Right renal pelvis (tissue), 4 donors: Measurements from ENCODE around the gene SLC4A8. TPM values are rescaled to one million over a fixed set of nuclear protein-coding genes. Genes with fewer than 3 reads are reported as not detected.

Experiments
- DNase-seq, 4 donors: peaks; one replicate each; pipeline ENCODE4 v3.0.0-alpha.2; 2013; ENCODE audit warnings: low read depth in 4 of 4, low spot score in 3 of 4, missing footprints in 1 of 4
- polyA plus RNA-seq, 4 donors: library from polyadenylated mRNA; unstranded; fragments of 120-200 nt; gene quantifications; one replicate each; pipeline ENCODE4 v1.2.1, GENCODE V29; 2013; ENCODE audit not compliant: insufficient read length in 4 of 4

SLC4A8 gene
- polyA plus RNA-seq, 4 donors, result 3.2 to 3.8 (median 3.5) TPM

- no peak for DNase-seq
These were observed 30.7 kb upstream of the SLC4A8 start for GRCh38 chr12:51393676-51394545.

GRCh38 chr12:51395283-51396230 is 29.1 kb upstream of the SLC4A8 start:
- no peak for DNase-seq

GRCh38 chr12:51397670-51398069 is 27.0 kb upstream of the SLC4A8 start:
- no peak for DNase-seq

GRCh38 chr12:51399891-51400290 is 24.7 kb upstream of the SLC4A8 start:
- DNase-seq, result no peak

DNA sequence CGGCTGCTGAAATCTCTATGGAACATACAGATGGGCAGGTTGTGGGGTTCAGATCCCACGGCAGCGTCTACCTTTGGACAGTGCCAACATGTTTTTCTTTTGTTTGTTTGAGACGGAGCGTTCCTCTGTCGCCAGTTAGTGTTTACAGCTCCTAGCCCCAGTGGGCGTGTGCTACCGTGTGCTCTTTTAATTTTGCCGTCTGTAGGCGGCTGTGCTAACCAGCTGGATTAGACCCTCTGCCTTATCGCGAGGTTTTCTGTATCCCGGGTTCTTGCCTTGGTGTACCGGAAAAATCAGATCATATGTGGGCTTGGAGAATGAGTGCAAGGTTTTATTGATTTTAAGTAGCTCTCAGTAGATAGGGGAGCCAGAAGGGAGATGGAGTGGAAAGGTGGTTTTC is 23.6 kb upstream of the SLC4A8 start:
- no peak for DNase-seq

DNA sequence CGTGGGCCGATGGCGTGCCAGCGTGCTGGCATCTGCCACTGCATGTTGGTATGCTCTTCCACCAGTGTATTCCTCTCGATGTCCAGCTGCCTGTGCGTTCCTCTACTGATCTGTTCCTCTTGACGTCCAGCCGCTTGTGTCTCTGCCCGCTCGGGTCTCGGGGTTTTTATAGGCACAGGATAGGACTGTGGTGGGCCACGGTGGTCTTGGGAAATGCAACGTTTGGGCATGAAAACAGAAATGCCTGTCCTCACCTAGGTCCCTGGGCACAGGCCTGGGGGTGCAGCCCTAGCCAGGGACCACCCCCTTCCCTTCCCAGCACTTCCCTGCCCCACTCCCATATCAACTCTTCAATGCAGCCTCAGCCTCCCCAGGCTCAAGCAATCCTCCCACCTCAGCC is 23.1 kb upstream of the SLC4A8 start:
- no peak for DNase-seq

DNA sequence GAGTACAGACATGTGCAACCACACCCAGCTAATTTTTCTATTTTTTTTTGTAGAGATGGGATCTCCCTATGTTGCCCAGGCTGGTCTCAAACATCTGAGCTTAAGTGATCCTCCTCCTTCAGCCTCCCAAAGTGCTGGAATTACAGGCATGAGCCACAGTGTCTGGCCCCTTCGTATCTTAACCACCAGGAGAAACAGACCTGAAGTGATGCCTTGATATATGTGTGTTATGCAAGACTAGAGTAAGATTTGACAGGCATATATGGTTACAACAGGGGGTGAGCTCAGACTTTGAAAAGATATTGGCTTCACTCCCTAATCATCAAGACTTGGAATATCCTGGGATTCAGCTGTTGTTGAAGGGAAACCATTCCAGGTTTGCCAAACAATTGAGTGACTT is 22.7 kb upstream of the SLC4A8 start:
- no peak for DNase-seq

GRCh38 chr12:51403159-51403558 is 21.5 kb upstream of the SLC4A8 start:
- no peak for DNase-seq

DNA sequence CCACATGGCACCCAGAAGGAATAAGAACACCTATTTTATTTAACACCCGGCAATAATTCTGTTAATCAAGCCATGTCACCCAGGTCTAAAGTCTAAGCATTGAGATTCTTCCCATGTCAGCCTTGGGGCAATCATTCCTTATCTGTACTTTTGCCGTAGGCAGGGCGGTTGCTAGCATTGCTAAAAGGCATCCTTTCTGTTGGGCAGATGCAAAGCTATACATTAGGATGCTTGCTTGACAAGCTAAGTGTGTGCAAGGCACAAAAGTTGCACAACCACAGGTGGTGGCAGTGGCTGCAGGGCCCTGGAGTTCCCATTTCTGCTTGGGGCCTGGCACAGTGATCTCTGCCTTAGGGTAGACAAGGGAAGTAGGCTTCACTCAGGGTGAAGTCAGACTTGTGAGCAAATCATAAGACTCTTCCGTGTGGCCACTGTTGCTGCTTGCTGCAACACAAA is 20.9 kb upstream of the SLC4A8 start:
- DNase-seq, result no peak

GRCh38 chr12:51404627-51405026 is 20.0 kb upstream of the SLC4A8 start:
- DNase-seq, result no peak

DNA sequence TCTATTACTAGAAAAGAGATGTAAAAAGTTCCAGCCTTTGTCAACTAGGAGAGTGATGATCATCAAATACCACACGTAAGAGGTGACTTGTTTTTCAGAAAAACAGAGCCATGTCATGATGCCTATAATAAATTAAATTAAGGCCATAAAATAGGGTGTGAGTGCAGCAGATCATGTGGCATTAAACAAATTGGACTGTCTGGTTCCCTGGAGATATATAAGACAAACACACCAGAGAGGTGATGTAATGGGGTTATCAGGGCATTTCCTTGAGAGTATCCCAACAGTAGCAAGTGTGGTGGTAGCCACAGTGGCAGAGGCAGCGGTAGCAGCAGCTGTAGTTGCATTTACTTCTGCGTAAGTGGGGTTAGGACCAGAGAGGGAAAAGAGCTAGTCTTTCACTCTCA is 18.8 kb upstream of the SLC4A8 start:
- DNase-seq, result no peak

- no peak for DNase-seq
These were observed 18.3 kb upstream of the SLC4A8 start for GRCh38 chr12:51406290-51406689.

GRCh38 chr12:51406859-51407258 is 17.8 kb upstream of the SLC4A8 start:
- no peak for DNase-seq

DNA sequence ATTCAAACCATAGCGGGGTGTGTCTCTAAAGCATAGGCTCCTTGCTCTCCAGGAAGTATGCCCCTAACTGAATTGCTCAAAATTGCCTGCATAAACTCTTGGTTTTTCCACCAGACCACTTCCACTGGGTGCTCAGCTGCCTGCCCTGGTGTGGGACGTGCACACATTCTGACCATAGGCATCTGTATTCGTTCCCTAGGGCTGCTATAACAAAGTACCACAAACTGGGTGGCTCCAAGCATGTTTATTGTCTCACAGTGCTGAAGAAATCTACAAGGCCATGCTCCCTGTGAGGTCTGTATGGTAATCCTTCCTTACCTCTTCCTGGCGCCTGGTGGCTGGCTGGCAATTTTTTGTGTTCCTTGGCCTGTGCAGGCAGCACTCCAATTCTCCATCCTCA is 17.0 kb upstream of the SLC4A8 start:
- DNase-seq, result no peak

GRCh38 chr12:51409846-51410245 is 14.8 kb upstream of the SLC4A8 start:
- DNase-seq, result no peak

DNA sequence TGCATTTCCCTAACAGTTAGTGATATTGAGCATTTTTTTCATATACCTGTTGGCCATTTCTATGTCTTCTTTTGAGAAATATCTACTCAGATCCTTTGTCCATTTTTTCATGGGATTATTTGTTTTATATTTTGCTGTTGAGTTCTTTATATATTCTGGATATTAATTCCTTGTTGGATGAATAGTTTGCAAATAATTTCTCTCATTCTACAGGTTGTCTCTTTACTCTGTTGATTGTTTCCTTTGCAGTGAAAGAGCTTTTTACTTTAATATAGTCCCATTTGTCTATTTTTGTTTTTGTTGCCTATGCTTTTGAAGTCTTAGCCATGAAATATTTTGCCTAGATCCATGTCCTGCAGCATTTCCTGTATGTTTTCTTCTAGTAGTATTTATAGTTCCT is 11.5 kb upstream of the SLC4A8 start:
- DNase-seq, result no peak

- DNase-seq, result no peak
These were observed 10.8 kb upstream of the SLC4A8 start for GRCh38 chr12:51413791-51414190.

DNA sequence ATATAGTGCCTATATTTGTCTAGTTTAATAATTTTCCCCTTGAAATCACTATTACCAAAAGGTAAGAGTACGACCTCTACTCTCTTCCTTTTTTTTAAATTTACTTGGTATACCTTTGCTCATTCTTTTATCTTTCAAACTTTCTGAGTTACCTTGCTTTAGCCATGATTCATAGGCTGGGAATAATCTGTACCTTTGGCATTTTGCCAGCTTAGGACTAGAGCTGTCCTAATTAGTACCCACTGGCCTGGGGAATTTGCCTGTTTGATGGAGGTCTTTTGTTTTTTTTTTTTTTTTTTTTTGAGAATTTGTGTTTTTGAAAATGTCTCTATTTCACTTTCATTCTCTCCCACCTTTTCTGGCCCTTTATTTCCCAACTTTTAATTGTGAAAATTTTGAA is 8.7 kb upstream of the SLC4A8 start:
- DNase-seq, result no peak

DNA sequence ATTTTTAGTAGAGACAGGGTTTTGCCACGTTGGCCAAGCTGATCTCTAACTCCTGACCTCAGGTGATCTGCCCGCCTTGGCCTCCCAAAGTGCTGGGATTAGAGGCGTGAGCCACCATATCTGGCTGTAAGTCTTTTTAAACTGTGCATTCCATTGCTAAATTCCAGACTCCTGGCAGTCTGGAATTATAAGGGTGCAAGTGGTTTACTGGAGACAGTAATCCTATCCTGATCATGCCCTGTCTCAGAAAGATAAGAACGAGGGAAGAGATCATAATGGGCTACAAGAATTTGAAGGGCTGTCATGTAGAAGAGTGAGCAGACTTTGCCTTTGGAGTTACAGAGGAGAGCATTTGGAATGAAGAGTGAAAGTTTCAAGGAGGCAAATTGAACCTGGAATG is 6.8 kb upstream of the SLC4A8 start:
- DNase-seq, result no peak

DNA sequence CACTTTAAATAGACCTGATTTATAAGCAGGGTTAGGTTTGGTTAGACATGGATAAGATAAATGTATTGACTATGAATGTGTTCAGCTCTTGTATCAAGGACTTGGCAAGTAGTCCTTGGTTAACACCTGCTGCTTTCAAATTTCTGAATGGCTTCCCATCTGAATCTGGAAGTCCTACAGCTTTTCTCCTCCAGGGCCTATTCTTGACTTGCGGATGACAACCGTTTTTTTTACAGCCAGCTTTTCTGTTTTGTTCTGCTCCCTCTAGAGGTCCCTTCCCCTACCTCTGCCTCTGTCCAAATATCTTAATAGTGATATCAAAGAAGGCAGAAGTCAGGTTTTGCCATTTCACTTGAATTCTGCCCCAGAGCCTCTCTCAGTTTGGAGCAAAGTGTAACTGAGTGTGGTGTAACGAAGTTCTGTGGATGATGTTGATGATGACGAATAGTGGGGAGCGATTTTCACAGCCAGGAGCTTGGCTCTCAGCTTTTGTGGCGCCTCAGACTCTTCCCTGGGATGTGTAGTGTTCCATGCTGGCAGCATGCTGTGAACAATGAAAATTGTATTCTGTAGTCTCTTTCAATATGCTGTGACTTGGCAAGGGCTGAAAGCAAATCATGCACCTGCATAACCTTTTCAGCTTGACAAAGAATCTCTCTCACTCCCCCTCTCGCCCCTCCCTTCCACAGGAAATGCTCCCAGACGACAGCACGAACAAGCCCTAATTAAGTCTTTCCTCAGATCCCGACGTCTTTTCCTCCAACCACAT is 5.0 kb upstream of the SLC4A8 start:
- no peak for DNase-seq
